Liver (tissue), 3 donors: ENCODE data around the gene ENGASE.

Experiments
- FOXA1 ChIP-seq: IDR thresholded peaks from 2 replicates; pipeline ENCODE4 v1.6.1; 2016; ENCODE audit warnings: antibody characterized with exemption
- GABPA ChIP-seq, 2 donors: IDR thresholded peaks in 1 of 2; conservative IDR thresholded peaks in 1 of 2; 2 replicates each; pipeline ENCODE4 v1.6.1; 2016; ENCODE audit warnings: antibody characterized with exemption in 2 of 2, mild to moderate bottlenecking in 1 of 2, moderate library complexity in 1 of 2
- HNF4G ChIP-seq: IDR thresholded peaks from 2 replicates; pipeline ENCODE4 v1.6.1; 2016; ENCODE audit warnings: antibody characterized with exemption
- JUND ChIP-seq, 2 donors: IDR thresholded peaks; 2 replicates each; pipeline ENCODE4 v1.6.1; 2016; ENCODE audit warnings: antibody characterized with exemption in 2 of 2
- NR2F2 ChIP-seq: IDR thresholded peaks from 2 replicates; pipeline ENCODE4 v1.6.1; 2016; ENCODE audit warnings: antibody characterized with exemption
- RAD21 ChIP-seq, 2 donors: IDR thresholded peaks; 2 replicates each; pipeline ENCODE4 v1.6.1; 2016; ENCODE audit warnings: antibody characterized with exemption in 2 of 2, mild to moderate bottlenecking in 2 of 2
- SP1 ChIP-seq: IDR thresholded peaks from 2 replicates; pipeline ENCODE4 v1.6.1; 2018; ENCODE audit warnings: antibody characterized with exemption, mild to moderate bottlenecking
- TAF1 ChIP-seq: conservative IDR thresholded peaks from 2 replicates; pipeline ENCODE4 v1.6.1; 2016; ENCODE audit warnings: antibody characterized with exemption, mild to moderate bottlenecking
- YY1 ChIP-seq: IDR thresholded peaks from 2 replicates; pipeline ENCODE4 v1.6.1; 2016; ENCODE audit warnings: antibody characterized with exemption, mild to moderate bottlenecking
- TF ChIP-seq, protein P1 (sequence below): fragments of 150-350 bp; IDR thresholded peaks from 2 replicates; pipeline ENCODE4 v1.5.1; 2017; ENCODE audit warnings: improper control_type of control experiment, low read depth, low read length; ENCODE audit not compliant: missing input control
- TF ChIP-seq, protein P2 (sequence below): IDR thresholded peaks from 2 replicates; pipeline ENCODE4 v1.6.1; 2016; ENCODE audit warnings: antibody characterized with exemption, mild to moderate bottlenecking
- TF ChIP-seq, protein P3 (sequence below): IDR thresholded peaks from 2 replicates; pipeline ENCODE4 v1.6.1; 2016; ENCODE audit warnings: antibody characterized with exemption
- TF ChIP-seq, protein P4 (sequence below): IDR thresholded peaks from 2 replicates; pipeline ENCODE4 v1.6.1; 2016; ENCODE audit warnings: antibody characterized with exemption
- donor health status: healthy.
- donor health status: healthy.

DNA sequence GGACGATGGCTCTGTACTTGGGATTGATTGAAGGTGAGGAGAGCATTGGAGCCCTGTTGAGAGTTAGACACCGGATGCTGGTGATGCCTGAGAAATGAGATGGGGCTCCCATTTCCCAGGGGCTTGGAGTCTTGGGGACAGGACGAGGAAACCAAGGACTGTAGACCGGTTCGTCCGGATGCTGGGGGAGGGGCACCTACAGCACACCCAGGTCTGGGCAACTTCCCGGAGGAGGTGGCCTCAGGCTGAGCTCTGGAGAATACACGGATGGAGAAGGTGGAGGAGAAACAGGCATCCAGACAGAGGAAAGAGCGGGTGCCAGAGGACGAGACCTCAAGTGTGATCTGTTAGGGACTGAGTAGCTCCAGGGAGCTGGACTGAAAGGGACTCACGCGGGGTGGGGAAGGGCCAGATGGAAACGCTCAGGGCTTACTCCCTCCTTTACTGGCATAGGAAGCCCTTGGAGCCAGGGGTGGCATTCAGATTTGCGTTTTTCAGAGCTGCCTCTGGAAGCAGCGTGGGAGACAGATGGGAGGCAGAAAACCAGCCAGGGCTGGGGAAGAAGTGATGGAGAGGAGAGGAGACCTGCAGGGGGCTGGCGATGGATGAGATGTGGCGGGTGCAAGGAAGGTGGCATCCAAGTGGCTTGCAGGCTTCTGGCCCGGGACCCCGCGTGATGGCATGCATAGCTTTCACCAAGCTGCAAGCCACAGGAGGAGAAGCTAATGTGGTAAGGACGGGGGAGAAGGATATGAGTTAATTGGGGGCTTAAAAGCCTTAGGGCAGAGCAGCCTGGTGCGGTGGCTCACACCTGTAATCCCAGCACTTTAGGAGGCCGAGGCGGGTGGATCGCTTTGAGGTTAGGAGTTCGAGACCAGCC, 42.4 kb upstream of the ENGASE start:
- TF ChIP-seq, protein P1, sequence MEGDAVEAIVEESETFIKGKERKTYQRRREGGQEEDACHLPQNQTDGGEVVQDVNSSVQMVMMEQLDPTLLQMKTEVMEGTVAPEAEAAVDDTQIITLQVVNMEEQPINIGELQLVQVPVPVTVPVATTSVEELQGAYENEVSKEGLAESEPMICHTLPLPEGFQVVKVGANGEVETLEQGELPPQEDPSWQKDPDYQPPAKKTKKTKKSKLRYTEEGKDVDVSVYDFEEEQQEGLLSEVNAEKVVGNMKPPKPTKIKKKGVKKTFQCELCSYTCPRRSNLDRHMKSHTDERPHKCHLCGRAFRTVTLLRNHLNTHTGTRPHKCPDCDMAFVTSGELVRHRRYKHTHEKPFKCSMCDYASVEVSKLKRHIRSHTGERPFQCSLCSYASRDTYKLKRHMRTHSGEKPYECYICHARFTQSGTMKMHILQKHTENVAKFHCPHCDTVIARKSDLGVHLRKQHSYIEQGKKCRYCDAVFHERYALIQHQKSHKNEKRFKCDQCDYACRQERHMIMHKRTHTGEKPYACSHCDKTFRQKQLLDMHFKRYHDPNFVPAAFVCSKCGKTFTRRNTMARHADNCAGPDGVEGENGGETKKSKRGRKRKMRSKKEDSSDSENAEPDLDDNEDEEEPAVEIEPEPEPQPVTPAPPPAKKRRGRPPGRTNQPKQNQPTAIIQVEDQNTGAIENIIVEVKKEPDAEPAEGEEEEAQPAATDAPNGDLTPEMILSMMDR: no peak
- TF ChIP-seq YY1 (no peak), RAD21 (IDR thresholded peaks at IDR 0.05) (no peak), FOXA1 (no peak), HNF4G (no peak), NR2F2 (no peak), GABPA (IDR thresholded peaks at IDR 0.05 in 1 of 2, conservative IDR thresholded peaks at IDR 0.05 in 1 of 2) (no peak), SP1 (no peak), TAF1 (no peak), JUND (IDR thresholded peaks at IDR 0.05) (no peak)
- TF ChIP-seq, protein P2, sequence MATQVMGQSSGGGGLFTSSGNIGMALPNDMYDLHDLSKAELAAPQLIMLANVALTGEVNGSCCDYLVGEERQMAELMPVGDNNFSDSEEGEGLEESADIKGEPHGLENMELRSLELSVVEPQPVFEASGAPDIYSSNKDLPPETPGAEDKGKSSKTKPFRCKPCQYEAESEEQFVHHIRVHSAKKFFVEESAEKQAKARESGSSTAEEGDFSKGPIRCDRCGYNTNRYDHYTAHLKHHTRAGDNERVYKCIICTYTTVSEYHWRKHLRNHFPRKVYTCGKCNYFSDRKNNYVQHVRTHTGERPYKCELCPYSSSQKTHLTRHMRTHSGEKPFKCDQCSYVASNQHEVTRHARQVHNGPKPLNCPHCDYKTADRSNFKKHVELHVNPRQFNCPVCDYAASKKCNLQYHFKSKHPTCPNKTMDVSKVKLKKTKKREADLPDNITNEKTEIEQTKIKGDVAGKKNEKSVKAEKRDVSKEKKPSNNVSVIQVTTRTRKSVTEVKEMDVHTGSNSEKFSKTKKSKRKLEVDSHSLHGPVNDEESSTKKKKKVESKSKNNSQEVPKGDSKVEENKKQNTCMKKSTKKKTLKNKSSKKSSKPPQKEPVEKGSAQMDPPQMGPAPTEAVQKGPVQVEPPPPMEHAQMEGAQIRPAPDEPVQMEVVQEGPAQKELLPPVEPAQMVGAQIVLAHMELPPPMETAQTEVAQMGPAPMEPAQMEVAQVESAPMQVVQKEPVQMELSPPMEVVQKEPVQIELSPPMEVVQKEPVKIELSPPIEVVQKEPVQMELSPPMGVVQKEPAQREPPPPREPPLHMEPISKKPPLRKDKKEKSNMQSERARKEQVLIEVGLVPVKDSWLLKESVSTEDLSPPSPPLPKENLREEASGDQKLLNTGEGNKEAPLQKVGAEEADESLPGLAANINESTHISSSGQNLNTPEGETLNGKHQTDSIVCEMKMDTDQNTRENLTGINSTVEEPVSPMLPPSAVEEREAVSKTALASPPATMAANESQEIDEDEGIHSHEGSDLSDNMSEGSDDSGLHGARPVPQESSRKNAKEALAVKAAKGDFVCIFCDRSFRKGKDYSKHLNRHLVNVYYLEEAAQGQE: no peak
- TF ChIP-seq, protein P3, sequence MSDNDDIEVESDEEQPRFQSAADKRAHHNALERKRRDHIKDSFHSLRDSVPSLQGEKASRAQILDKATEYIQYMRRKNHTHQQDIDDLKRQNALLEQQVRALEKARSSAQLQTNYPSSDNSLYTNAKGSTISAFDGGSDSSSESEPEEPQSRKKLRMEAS: no peak
- TF ChIP-seq, protein P4, sequence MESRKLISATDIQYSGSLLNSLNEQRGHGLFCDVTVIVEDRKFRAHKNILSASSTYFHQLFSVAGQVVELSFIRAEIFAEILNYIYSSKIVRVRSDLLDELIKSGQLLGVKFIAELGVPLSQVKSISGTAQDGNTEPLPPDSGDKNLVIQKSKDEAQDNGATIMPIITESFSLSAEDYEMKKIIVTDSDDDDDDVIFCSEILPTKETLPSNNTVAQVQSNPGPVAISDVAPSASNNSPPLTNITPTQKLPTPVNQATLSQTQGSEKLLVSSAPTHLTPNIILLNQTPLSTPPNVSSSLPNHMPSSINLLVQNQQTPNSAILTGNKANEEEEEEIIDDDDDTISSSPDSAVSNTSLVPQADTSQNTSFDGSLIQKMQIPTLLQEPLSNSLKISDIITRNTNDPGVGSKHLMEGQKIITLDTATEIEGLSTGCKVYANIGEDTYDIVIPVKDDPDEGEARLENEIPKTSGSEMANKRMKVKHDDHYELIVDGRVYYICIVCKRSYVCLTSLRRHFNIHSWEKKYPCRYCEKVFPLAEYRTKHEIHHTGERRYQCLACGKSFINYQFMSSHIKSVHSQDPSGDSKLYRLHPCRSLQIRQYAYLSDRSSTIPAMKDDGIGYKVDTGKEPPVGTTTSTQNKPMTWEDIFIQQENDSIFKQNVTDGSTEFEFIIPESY: no peak
